Activated CD4-positive, alpha-beta T cell treated with anti-CD3 and anti-CD28 coated beads, Interleukin-2, Interleukin-6, amounts not matched to agents 100 ng/mL and 50 ng/mL, durations not matched to agents 16 hours and 8 hours (primary cell): Measurements from ENCODE around the gene PRDM10.
"Not testable (repeated sequence)": the region's sequence is repeated elsewhere in the genome, so short reads cannot be mapped to it uniquely, and the experiment has no call there.

ENCODE experiments used
- DNase-seq: peaks from one replicate; pipeline ENCODE4 v3.0.0-alpha.2; 2020

Gene PRDM10

GRCh38 chr11:129974672-129975071 is 28.0 kb downstream of the PRDM10 start:
- no peak for DNase-seq

DNA sequence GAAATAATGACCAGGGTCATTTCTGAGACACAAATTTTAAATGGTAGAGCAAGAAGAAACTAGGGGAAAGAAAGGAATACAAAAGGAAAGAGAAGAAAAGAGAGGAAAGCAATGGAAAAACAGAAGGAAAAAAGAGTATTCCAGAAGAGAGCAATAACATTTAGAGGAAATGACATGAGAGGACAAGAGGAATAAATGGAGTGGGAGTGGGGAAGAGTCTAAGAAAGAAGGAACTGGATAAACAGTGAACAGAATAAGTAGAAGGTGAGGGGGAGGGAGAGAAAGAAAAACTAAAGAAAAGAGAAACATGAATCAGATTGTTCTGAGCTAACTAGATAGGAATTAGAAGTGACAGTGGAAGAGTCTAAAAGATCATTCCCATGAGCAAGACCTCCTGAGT is 28.4 kb downstream of the PRDM10 start:
- DNase-seq: no peak

GRCh38 chr11:129973809-129974208 is 28.8 kb downstream of the PRDM10 start:
- no peak for DNase-seq

DNA sequence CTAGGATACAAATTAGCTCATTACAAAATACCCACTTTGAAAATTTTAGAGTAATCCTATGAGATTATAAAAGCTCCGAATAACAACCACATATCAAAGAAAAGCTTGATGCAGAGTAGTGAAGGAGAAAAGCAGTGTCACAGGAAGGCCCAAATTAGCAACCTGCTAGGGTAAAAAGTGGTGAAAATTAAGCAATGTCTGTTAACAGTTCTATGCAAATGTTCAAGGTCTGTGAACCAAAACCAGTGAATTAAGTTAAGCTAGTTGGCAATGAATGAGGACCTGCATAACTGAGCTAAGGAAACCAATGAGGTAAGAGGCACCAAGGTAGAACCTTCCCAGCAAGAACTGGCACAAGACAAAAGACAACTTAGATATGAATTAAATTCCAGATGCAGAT is 29.6 kb downstream of the PRDM10 start:
- DNase-seq: no peak

GRCh38 chr11:129972611-129973010 is 30.0 kb downstream of the PRDM10 start:
- DNase-seq: no peak

DNA sequence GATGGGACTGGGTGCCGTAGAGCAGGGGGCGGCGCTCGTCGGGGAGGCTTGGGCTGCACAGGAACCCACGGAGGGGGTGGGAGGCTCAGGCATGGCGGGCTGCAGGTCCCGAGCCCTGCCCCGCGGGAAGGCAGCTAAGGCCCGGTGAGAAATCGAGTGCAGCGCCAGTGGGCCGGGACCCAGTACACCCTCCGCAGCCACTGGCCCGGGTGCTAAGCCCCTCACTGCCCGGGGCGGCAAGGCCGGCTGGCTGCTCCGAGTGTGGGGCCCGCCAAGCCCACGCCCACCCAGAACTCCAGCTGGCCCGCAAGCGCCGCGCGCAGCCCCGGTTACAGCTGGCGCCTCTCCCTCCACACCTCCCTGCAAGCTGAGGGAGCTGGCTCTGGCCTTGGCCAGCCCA is 30.8 kb downstream of the PRDM10 start:
- not testable (repeated sequence) for DNase-seq

GRCh38 chr11:129969920-129970319 is 32.7 kb downstream of the PRDM10 start:
- no peak for DNase-seq

- no peak for DNase-seq
Observed at GRCh38 chr11:129968591-129969419, 33.8 kb downstream of the PRDM10 start.

GRCh38 chr11:129967996-129968395 is 34.6 kb downstream of the PRDM10 start:
- no peak for DNase-seq

GRCh38 chr11:129965248-129965647 is 37.4 kb downstream of the PRDM10 start:
- no peak for DNase-seq

DNA sequence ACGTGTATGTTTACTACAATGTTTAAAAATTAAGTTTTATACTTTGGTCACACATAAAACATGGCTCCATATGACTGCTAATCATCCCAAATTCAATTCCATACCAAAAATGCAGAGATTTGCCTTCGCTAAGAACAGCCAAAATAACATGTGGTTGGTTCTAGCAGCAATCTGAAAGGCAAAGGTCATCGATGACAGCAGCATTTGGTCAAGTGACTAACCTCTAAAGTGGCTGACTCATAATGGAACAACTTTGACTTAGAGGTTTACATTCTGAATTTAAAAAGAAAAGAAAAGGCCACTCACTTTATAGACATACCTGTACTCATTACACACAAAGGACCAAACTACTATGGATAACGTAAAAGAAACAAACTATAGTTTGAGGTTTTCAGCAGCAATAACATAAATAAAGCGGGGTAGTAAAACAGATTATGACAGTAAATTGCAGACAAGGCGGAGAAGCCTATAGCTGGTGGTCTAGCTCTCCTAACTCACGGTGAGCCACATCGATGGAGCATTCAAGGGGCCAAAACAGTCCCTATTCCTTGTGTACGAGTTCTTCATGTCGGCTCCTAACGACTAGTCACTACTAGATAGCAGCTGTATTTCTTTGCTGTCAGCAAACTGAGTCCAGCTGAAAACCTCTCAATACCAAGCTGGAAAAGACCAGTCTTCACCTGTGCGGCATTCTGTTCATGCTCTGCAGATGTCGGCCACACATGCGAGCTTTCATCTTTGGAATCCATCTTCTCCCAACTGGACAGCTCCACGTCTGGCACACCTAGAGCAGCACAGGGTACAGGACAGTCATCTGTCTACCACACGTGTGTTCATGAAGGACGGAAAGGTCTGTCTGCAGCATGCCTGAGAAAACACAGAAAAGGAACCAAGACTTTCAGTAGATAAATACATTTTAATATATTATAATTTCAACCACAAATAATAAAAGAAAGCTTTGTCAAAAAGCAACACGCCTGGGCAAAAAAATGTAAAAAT is 42.1 kb downstream of the PRDM10 start:
- DNase-seq: peak; percentile 75

DNA sequence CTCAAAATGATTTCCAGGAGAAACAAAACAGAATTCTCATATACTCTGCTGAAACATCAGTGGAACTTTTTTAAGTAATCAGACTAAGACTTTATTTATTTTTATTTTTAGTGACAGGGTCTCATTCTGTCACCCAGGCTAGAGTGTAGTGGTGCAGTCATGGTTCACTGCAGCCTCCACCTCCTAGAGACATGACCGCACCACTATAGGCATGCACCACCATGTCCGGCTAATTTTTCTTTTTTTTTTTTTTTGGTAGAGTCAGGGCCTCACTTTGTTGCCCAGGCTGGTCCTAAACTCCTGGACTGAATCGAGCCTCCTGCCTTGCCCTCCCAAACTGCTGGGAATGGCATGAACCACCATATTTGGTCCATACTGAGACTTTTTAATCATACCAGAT is 42.9 kb downstream of the PRDM10 start:
- DNase-seq: no peak

- DNase-seq: no peak
Observed at GRCh38 chr11:129955282-129955681, 47.4 kb downstream of the PRDM10 start.

DNA sequence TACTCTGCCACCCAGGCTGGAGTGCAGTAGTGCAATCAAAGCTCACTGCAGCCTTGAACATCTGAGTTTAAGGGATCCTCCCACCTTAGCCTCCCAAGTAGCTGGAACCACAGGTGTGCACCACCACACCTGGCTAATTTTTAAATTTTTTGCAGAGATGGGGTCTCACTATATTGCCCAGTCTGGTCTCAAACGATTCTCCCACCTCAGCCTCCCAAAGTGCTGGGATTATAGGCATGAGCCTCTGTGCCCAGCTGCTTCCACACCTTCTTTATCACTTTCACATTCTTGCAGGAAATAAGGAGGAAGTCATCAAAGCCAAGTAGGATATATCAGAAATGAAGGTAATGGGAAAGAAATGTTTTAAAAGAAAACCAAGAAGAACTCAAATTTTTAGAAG is 47.9 kb downstream of the PRDM10 start:
- not testable (repeated sequence) for DNase-seq

- no peak for DNase-seq
Observed at GRCh38 chr11:129951866-129952262, 50.8 kb downstream of the PRDM10 start.

GRCh38 chr11:129951201-129951865 is 51.3 kb downstream of the PRDM10 start:
- no peak for DNase-seq

- no peak for DNase-seq
Observed at GRCh38 chr11:129950101-129951091, 52.2 kb downstream of the PRDM10 start.

GRCh38 chr11:129948926-129949466 is 53.6 kb downstream of the PRDM10 start:
- DNase-seq: no peak

GRCh38 chr11:129947474-129947873 is 55.2 kb downstream of the PRDM10 start:
- DNase-seq: no peak

DNA sequence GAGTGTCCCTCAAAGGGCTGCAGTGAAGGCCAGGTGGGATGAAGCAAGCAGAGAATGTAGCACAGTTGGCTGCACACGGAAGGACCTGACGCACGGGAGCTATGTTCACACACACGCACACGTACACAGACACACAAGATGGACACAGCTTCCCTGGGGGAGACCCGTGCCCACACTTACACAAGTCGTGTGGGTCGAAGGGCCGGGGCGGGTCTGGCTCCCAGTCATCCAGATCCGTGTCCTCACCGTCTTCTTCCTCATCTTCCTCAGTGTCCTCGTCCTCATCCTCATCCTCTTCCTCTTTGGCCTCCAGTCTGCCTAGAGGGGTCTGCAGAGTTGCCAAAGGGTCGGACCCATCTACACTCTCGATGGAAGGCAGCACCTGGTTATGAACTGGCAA is 55.7 kb downstream of the PRDM10 start:
- no peak for DNase-seq

- no peak for DNase-seq
Observed at GRCh38 chr11:129946256-129946655, 56.4 kb downstream of the PRDM10 start.

DNA sequence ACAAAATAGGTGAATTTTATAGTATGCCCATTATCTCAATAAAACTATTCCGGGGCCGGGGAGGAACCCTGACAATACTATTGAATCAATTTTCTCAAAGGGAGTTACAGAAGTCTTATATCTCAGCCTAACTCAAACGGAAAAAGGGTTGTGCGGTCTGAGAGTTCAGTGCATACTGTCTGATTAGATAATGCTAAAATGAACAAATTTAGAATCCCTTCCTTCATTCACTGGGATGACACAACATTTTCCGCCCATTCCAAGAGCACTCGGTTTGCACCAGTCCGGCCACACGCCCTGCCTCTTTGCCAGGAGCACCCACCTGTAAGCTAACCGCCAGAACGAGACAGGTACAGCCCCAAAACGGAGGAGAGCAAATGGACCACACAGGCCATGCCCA is 57.3 kb downstream of the PRDM10 start:
- no peak for DNase-seq
